HepG2 (cell line): ENCODE results near the gene CFAP100. TPM values are rescaled to one million over a fixed set of nuclear protein-coding genes. Genes with fewer than 3 reads are reported as not detected.

ENCODE experiments used
- AGO2 ChIP-seq: fragments of 200-400 bp; formaldehyde crosslinking; optimal IDR thresholded peaks from 2 replicates; pipeline ENCODE3; 2017; ENCODE audit warnings: mild to moderate bottlenecking, low read depth, low read length, moderate library complexity
- CHCHD3 ChIP-seq: sonication (generic); formaldehyde crosslinking; IDR thresholded peaks from 2 replicates; pipeline ENCODE4 v1.8.0; 2022; ENCODE audit warnings: mild to moderate bottlenecking, missing genetic modification reagents, moderate library complexity
- ELF3 ChIP-seq: IDR thresholded peaks from 2 replicates; pipeline ENCODE4 v1.6.1; 2016; ENCODE audit warnings: missing genetic modification reagents, missing compliant biosample characterization
- EP300 ChIP-seq, 3 experiments: sonication (generic) in 1 of 3; formaldehyde crosslinking in 1 of 3; IDR thresholded peaks; 2 replicates each; pipeline versions ENCODE4 v1.5.1 to v1.6.1; 2011 to 2020; ENCODE audit warnings: low read depth in 2 of 3, low read length in 2 of 3, borderline replicate concordance in 1 of 3, improper control_type of control experiment in 1 of 3, mild to moderate bottlenecking in 1 of 3, missing genetic modification reagents in 1 of 3, moderate library complexity in 1 of 3
- JUN ChIP-seq: sonication (generic); formaldehyde crosslinking; IDR thresholded peaks from 2 replicates; pipeline ENCODE4 v1.4.0; 2020; ENCODE audit warnings: mild to moderate bottlenecking, missing genetic modification reagents
- KLF9 ChIP-seq: IDR thresholded peaks from 2 replicates; pipeline ENCODE4 v1.6.1; 2016; ENCODE audit warnings: low read depth
- MEIS1 ChIP-seq: sonication (generic); formaldehyde crosslinking; IDR thresholded peaks from 2 replicates; pipeline ENCODE4 v1.9.0; 2021; ENCODE audit warnings: mild to moderate bottlenecking, missing genetic modification reagents, moderate library complexity, borderline replicate concordance
- MEIS2 ChIP-seq: sonication (generic); formaldehyde crosslinking; IDR thresholded peaks from 2 replicates; pipeline ENCODE4 v1.9.0; 2021; ENCODE audit warnings: mild to moderate bottlenecking, missing genetic modification reagents
- NFAT5 ChIP-seq: sonication (generic); formaldehyde crosslinking; IDR thresholded peaks from 2 replicates; pipeline ENCODE4 v1.4.0; 2020; ENCODE audit warnings: missing genetic modification reagents
- PLRG1 ChIP-seq: fragments of 450-650 bp; conservative IDR thresholded peaks from 2 replicates; pipeline ENCODE4 v1.6.1; 2016
- POGK ChIP-seq: sonication (generic); formaldehyde crosslinking; conservative IDR thresholded peaks from 2 replicates; pipeline ENCODE4 v1.8.0; 2022; ENCODE audit warnings: mild to moderate bottlenecking, moderate library complexity, missing genetic modification reagents
- PRPF4 ChIP-seq: fragments of 200-400 bp; formaldehyde crosslinking; IDR thresholded peaks from 2 replicates; pipeline ENCODE4 v1.6.1; 2016; ENCODE audit warnings: low read length, low read depth; ENCODE audit not compliant: poor library complexity, severe bottlenecking
- RNF2 ChIP-seq: fragments of 450-650 bp; conservative IDR thresholded peaks from 2 replicates; pipeline ENCODE4 v1.6.1; 2016; ENCODE audit warnings: low read depth
- SOX13 ChIP-seq, 3 experiments: fragments of 450-650 bp in 1 of 3; sonication (generic) in 1 of 3; formaldehyde crosslinking in 1 of 3; IDR thresholded peaks in 2 of 3; conservative IDR thresholded peaks in 1 of 3; 2 replicates each; pipeline versions ENCODE4 v1.5.0 to v1.6.1; 2016 to 2020; ENCODE audit warnings: antibody characterized with exemption in 1 of 3, mild to moderate bottlenecking in 1 of 3, missing compliant biosample characterization in 1 of 3, missing genetic modification reagents in 1 of 3, moderate library complexity in 1 of 3
- ZC3H13 ChIP-seq: sonication (generic); formaldehyde crosslinking; IDR thresholded peaks from 2 replicates; pipeline ENCODE4 v1.8.1; 2023; ENCODE audit warnings: mild to moderate bottlenecking, missing genetic modification reagents, moderate library complexity
- ZFP41 ChIP-seq: sonication (generic); formaldehyde crosslinking; IDR thresholded peaks from 2 replicates; pipeline ENCODE4 v1.4.0; 2020; ENCODE audit warnings: mild to moderate bottlenecking, missing genetic modification reagents, borderline replicate concordance
- ZNF253 ChIP-seq: sonication (generic); formaldehyde crosslinking; IDR thresholded peaks from 2 replicates; pipeline ENCODE4 v1.8.0; 2022; ENCODE audit warnings: mild to moderate bottlenecking, missing genetic modification reagents, borderline replicate concordance
- ZNF333 ChIP-seq: sonication (generic); formaldehyde crosslinking; IDR thresholded peaks from 2 replicates; pipeline ENCODE4 v1.4.0; 2020; ENCODE audit warnings: mild to moderate bottlenecking, missing genetic modification reagents, borderline replicate concordance
- ZNF558 ChIP-seq: sonication (generic); formaldehyde crosslinking; IDR thresholded peaks from 2 replicates; pipeline ENCODE4 v1.9.0; 2022; ENCODE audit warnings: mild to moderate bottlenecking, missing genetic modification reagents, borderline replicate concordance
- ZNF589 ChIP-seq: sonication (generic); formaldehyde crosslinking; conservative IDR thresholded peaks from 2 replicates; pipeline ENCODE4 v1.8.0; 2022; ENCODE audit warnings: mild to moderate bottlenecking, moderate library complexity, missing genetic modification reagents
- ZNF768 ChIP-seq: sonication (generic); formaldehyde crosslinking; IDR thresholded peaks from 2 replicates; pipeline ENCODE4 v1.4.0; 2020; ENCODE audit warnings: missing genetic modification reagents
- ZNF788 ChIP-seq: sonication (generic); formaldehyde crosslinking; IDR thresholded peaks from 2 replicates; pipeline ENCODE4 v1.5.0; 2020; ENCODE audit warnings: mild to moderate bottlenecking, missing genetic modification reagents, borderline replicate concordance
- polyA plus RNA-seq, 8 experiments: library from polyadenylated mRNA; depleted of rRNA in 3 of 8; stranded (reverse) in 7 of 8; unstranded in 1 of 8; fragments of >200 nt; fragmentation: Illumina TruSeq in 4 of 8; extraction: Trizol in 4 of 8; gene quantifications; 2 replicates each; pipeline versions ENCODE4 v1.2.1 to v1.2.3, GENCODE V29; 2011 to 2016; ENCODE audit warnings: low read depth in 4 of 8, missing spikeins in 1 of 8, mixed read lengths in 1 of 8; ENCODE audit not compliant: insufficient read depth in 1 of 8
- total RNA-seq, 5 experiments: library from RNA; depleted of rRNA; stranded (reverse); fragments of >200 nt; fragmentation: Illumina TruSeq; extraction: Trizol; gene quantifications; 2 replicates each; pipeline ENCODE4 v1.2.3, GENCODE V29; 2016; ENCODE audit warnings: low read depth in 1 of 5

Gene CFAP100
- total and polyA plus RNA-seq, 2 of the 13 experiments (the other 11 are each of a cell fraction or from before 2014, with no cell fraction given): 0.32 TPM; not detected in 1

- TF ChIP-seq RNF2 (peak; percentile 79; the same call in 1 of the 2 replicates), NFAT5 (CRISPR knock-in tag) (0 out of 2 replicates have a peak, but pooled peaks have one; percentile 29), ZNF333 (peak; percentile 86), EP300 (IDR thresholded peaks at IDR 0.05; ENCODE audit: low read depth in 2 of 2, low read length in 2 of 2) (0 out of 4 replicates have a peak, but pooled peaks of 1 of the 2 experiments have one; percentile 17), EP300 (CRISPR knock-in tag; IDR thresholded peaks at IDR 0.05; ENCODE audit: borderline replicate concordance) (no peak; the same call in none of the 2 replicates), SOX13 (IDR thresholded peaks at IDR 0.05) (no peak), SOX13 (CRISPR knock-in tag; conservative IDR thresholded peaks at IDR 0.05 in 1 of 2, IDR thresholded peaks at IDR 0.05 in 1 of 2) (peak in 1 of 2 experiments; percentile 71; a peak in 2 of 4 replicates), ZNF558 (peak; percentile 76; the same call in 1 of the 2 replicates), PRPF4 (no peak), ZNF253 (CRISPR knock-in tag) (no peak), MEIS2 (CRISPR knock-in tag) (peak; percentile 60), MEIS1 (0 out of 2 replicates have a peak, but pooled peaks have one; percentile 37), ELF3 (CRISPR knock-in tag) (peak; percentile 79), CHCHD3 (no peak), AGO2 (no peak), ZNF589 (no peak; the same call in 1 of the 2 replicates), ZC3H13 (CRISPR knock-in tag) (no peak), KLF9 (no peak), ZNF768 (0 out of 2 replicates have a peak, but pooled peaks have one; percentile 40), POGK (CRISPR knock-in tag) (peak; percentile 94), ZNF788 (CRISPR knock-in tag) (peak; percentile 37; the same call in 1 of the 2 replicates), JUN (CRISPR knock-in tag) (no peak), PLRG1 (no peak), ZFP41 (CRISPR knock-in tag) (no peak)
Measured at GRCh38 chr3:126389112-126389793, 5.5 kb upstream of the CFAP100 start (continued).
